Fibroblast of lung (primary cell): ENCODE data around the gene DHDDS.

Source experiments
- EZH2 ChIP-seq: IDR thresholded peaks from 2 replicates; pipeline ENCODE4 v1.5.1; 2012; ENCODE audit warnings: low read length, control low read depth, mild to moderate bottlenecking; ENCODE audit errors: missing control alignments
- TF ChIP-seq, protein P1 (sequence below), 2 donors: IDR thresholded peaks in 1 of 2; conservative IDR thresholded peaks in 1 of 2; 1 replicate in 1 of 2; 2 replicates in 1 of 2; pipeline ENCODE4 v1.5.1; 2011 to 2012; ENCODE audit warnings: low read length in 2 of 2, control low read depth in 1 of 2, inconsistent platforms in 1 of 2, low read depth in 1 of 2, mild to moderate bottlenecking in 1 of 2

DNA sequence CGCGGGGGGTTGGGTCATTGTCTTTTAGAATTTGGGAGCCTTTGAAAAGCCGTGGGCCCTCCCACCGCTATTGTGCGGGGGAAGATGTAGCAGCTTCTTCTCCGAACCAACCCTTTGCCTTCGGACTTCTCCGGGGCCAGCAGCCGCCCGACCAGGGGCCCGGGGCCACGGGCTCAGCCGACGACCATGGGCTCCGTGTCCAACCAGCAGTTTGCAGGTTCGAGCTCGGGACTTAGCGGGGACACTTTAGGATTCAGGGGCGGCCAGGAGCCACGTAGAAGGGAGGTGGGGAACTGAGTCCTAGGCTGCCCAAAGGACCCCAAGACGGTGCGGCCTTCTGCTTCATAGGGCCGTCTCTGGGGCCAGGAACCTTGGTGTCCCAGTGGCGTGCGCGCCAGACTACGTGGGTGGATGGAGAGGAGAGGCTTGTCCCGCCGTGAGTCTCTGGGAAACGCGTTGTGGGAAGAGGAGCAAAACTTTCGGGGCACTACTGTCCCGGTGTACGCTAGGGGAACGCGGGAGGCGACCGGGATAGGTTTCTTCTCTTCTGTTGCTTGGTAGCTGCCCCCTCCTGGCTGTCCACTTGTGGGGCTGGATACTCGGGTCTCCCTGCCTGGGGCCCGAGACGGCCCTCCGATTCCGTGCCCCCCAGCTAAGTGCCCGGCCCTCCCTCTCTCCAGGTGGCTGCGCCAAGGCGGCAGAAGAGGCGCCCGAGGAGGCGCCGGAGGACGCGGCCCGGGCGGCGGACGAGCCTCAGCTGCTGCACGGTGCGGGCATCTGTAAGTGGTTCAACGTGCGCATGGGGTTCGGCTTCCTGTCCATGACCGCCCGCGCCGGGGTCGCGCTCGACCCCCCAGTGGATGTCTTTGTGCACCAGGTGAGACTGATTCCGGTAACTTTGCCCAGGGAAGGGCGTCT, 21.2 kb upstream of the DHDDS start, which contains the start of gene LIN28A:
- TF ChIP-seq EZH2, result peak; percentile 99
- TF ChIP-seq, protein P1, sequence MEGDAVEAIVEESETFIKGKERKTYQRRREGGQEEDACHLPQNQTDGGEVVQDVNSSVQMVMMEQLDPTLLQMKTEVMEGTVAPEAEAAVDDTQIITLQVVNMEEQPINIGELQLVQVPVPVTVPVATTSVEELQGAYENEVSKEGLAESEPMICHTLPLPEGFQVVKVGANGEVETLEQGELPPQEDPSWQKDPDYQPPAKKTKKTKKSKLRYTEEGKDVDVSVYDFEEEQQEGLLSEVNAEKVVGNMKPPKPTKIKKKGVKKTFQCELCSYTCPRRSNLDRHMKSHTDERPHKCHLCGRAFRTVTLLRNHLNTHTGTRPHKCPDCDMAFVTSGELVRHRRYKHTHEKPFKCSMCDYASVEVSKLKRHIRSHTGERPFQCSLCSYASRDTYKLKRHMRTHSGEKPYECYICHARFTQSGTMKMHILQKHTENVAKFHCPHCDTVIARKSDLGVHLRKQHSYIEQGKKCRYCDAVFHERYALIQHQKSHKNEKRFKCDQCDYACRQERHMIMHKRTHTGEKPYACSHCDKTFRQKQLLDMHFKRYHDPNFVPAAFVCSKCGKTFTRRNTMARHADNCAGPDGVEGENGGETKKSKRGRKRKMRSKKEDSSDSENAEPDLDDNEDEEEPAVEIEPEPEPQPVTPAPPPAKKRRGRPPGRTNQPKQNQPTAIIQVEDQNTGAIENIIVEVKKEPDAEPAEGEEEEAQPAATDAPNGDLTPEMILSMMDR (conservative IDR thresholded peaks at IDR 0.05 in 1 of 2, IDR thresholded peaks at IDR 0.05 in 1 of 2; ENCODE audit: low read depth in 1 of 2, low read length in 2 of 2), result no peak
